K562 (cell line): ENCODE measurements around the gene SCGB1A1. TPM values are rescaled to one million over a fixed set of nuclear protein-coding genes. Genes with fewer than 3 reads are reported as not detected.

ENCODE experiments used
- CBX8 ChIP-seq: fragments of 200-600 bp; sonication (generic); IDR thresholded peaks from 2 replicates; pipeline ENCODE4 v1.6.1; 2012; ENCODE audit warnings: borderline replicate concordance, mixed run types, low read depth, mild to moderate bottlenecking, moderate library complexity, mixed read lengths, low read length, control low read depth, inconsistent platforms; ENCODE audit not compliant: poor library complexity, severe bottlenecking; ENCODE audit errors: extremely low read depth
- CHD4 ChIP-seq: fragments of 200-600 bp; sonication (generic); IDR thresholded peaks from 3 replicates; pipeline ENCODE4 v1.6.1; 2012; ENCODE audit warnings: low read depth, mild to moderate bottlenecking, mixed read lengths, low read length, inconsistent platforms; ENCODE audit not compliant: insufficient read depth, insufficient replicate concordance, poor library complexity, severe bottlenecking
- DMBX1 ChIP-seq: fragments of 250-450 bp; sonication (Bioruptor Pico); IDR thresholded peaks from 2 replicates; pipeline ENCODE4 v1.8.0; 2022; ENCODE audit warnings: inconsistent platforms, mild to moderate bottlenecking, moderate library complexity, borderline replicate concordance
- KAT2B ChIP-seq: IDR thresholded peaks from one replicate; pipeline ENCODE4 v1.6.1; 2012; ENCODE audit warnings: low read depth, mild to moderate bottlenecking, control low read depth, inconsistent platforms, low read length, moderate library complexity
- KAT8 ChIP-seq: fragments of 450-650 bp; IDR thresholded peaks from 2 replicates; pipeline ENCODE4 v1.6.1; 2016; ENCODE audit warnings: low read depth, mild to moderate bottlenecking
- L3MBTL2 ChIP-seq: fragments of 450-650 bp; IDR thresholded peaks from 2 replicates; pipeline ENCODE4 v1.6.1; 2016; ENCODE audit warnings: mild to moderate bottlenecking, moderate library complexity
- LARP7 ChIP-seq: fragments of 450-650 bp; IDR thresholded peaks from 2 replicates; pipeline ENCODE4 v1.6.1; 2016
- MAFF ChIP-seq: IDR thresholded peaks from 2 replicates; pipeline ENCODE4 v1.6.1; 2012; ENCODE audit warnings: low read length, improper control_type of control experiment
- PTTG1 ChIP-seq: fragments of 450-650 bp; IDR thresholded peaks from 2 replicates; pipeline ENCODE4 v1.6.1; 2016; ENCODE audit warnings: low read depth, mild to moderate bottlenecking, missing genetic modification characterization, missing compliant biosample characterization
- RNF2 ChIP-seq: sonication (generic); IDR thresholded peaks from 2 replicates; pipeline ENCODE4 v1.6.1; 2016
- ZC3H8 ChIP-seq: fragments of 450-650 bp; IDR thresholded peaks from 2 replicates; pipeline ENCODE4 v1.6.1; 2017
- ZKSCAN3 ChIP-seq: fragments of 250-450 bp; sonication (Bioruptor Pico); IDR thresholded peaks from 2 replicates; pipeline ENCODE4 v1.4.0; 2020
- ZNF311 ChIP-seq: fragments of 250-450 bp; sonication (Bioruptor Pico); IDR thresholded peaks from 2 replicates; pipeline ENCODE4 v1.4.0; 2020; ENCODE audit warnings: mild to moderate bottlenecking, moderate library complexity
- ZNF41 ChIP-seq: fragments of 250-450 bp; sonication (Bioruptor Pico); conservative IDR thresholded peaks from 2 replicates; pipeline ENCODE4 v1.4.0; 2020; ENCODE audit warnings: mild to moderate bottlenecking
- ZNF707 ChIP-seq: fragments of 250-450 bp; sonication (Bioruptor Pico); conservative IDR thresholded peaks from 2 replicates; pipeline ENCODE4 v1.8.0; 2022; ENCODE audit warnings: inconsistent platforms, mild to moderate bottlenecking, moderate library complexity
- ZNF75A ChIP-seq: fragments of 450-650 bp; formaldehyde crosslinking; IDR thresholded peaks from 2 replicates; pipeline ENCODE4 v1.4.0; 2020; ENCODE audit warnings: mild to moderate bottlenecking
- ZZZ3 ChIP-seq: fragments of 450-650 bp; IDR thresholded peaks from 2 replicates; pipeline ENCODE4 v1.6.1; 2016; ENCODE audit warnings: antibody characterized with exemption, mild to moderate bottlenecking, moderate library complexity
- polyA plus RNA-seq, 8 experiments: library from polyadenylated mRNA; depleted of rRNA in 4 of 8; stranded (reverse) in 5 of 8; unstranded in 3 of 8; fragments of >200 nt; fragmentation: Nextera tagmentation in 2 of 8; fragmentation: Illumina TruSeq in 1 of 8; extraction: Ambion mirVana in 2 of 8; extraction: Trizol in 1 of 8; gene quantifications; 2 replicates each; pipeline versions ENCODE4 v1.2.1 to v1.2.3, GENCODE V29; 2011 to 2014; ENCODE audit warnings: inconsistent platforms in 1 of 8, missing spikeins in 1 of 8
- total RNA-seq, 7 experiments: library from RNA; depleted of rRNA in 6 of 7; stranded (reverse); fragments of >200 nt in 6 of 7; fragmentation: Illumina TruSeq in 2 of 7; extraction: Trizol in 2 of 7; gene quantifications; 2 replicates each; pipeline versions ENCODE4 v1.2.1 to v1.2.3, GENCODE V29; 2011 to 2021; ENCODE audit warnings: low replicate concordance in 1 of 7
- TF ChIP-seq, protein P1 (sequence below): fragments of 450-650 bp; formaldehyde crosslinking; IDR thresholded peaks from 2 replicates; pipeline ENCODE4 v1.4.0; 2020; ENCODE audit warnings: mild to moderate bottlenecking, moderate library complexity
- TF ChIP-seq, protein P2 (sequence below): sonication (generic); formaldehyde crosslinking; IDR thresholded peaks from 2 replicates; pipeline ENCODE4 v1.9.0; 2022; ENCODE audit warnings: mild to moderate bottlenecking, missing genetic modification reagents
- TF ChIP-seq, protein P3 (sequence below): fragments of 450-650 bp; formaldehyde crosslinking; IDR thresholded peaks from 2 replicates; pipeline ENCODE4 v1.4.0; 2020; ENCODE audit warnings: mild to moderate bottlenecking, moderate library complexity
- TF ChIP-seq, protein P4 (sequence below): sonication (generic); formaldehyde crosslinking; IDR thresholded peaks from 2 replicates; pipeline ENCODE4 v1.8.0; 2022; ENCODE audit warnings: mild to moderate bottlenecking, missing genetic modification reagents

SCGB1A1 gene
- total and polyA plus RNA-seq, 9 of the 15 experiments (the other 6 are each of a cell fraction or from before 2014, with no cell fraction given): 0.55 TPM; not detected in 8

DNA sequence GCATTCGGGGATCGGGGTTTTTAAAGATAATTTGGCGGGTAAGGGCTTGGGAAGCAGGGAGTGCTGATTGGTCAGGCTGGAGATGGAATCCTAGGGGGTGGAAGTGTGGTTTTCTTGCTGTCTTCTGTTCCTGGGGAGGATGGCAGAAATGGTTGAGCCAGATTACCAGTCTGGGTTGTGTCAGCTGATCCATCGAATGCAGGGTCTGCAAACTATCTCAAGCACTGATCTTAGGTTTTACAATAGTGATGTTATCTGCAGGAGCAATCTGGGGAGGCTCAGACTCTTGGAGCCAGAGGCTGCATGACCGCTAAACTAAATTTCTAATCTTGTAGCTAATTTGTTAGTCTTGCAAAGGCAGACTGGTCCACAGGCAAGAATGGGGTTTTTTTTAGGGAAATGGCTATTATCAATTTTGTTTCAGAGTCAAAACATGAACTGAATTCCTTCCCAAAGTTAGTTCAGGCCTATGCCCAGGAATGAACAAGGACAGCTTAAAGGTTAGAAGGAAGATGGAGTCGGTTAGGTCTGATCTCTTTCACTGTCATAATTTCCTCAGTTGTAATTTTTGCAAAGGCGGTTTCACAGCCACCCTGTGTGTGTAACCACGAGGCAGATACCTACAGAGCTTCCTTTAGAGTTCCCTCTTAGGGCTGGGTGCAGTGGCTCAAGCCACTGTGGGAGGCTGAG is 10.2 kb downstream of the SCGB1A1 start (continued):
- TF ChIP-seq KAT2B (no peak), ZZZ3 (no peak), CHD4 (no peak), PTTG1 (tag) (peak; percentile 83; the same call in 1 of the 2 replicates), LARP7 (no peak), MAFF (no peak), ZC3H8 (no peak), CBX8 (no peak), ZNF311 (CRISPR knock-in tag) (peak; percentile 61; the same call in 1 of the 2 replicates), DMBX1 (peak; percentile 40; the same call in 1 of the 2 replicates), L3MBTL2 (no peak), RNF2 (no peak), ZNF75A (CRISPR knock-in tag) (0 out of 2 replicates have a peak, but pooled peaks have one; percentile 53), ZKSCAN3 (CRISPR knock-in tag) (no peak), KAT8 (no peak), ZNF707 (no peak), ZNF41 (peak; percentile 49; the same call in 1 of the 2 replicates)
- TF ChIP-seq, protein P1, sequence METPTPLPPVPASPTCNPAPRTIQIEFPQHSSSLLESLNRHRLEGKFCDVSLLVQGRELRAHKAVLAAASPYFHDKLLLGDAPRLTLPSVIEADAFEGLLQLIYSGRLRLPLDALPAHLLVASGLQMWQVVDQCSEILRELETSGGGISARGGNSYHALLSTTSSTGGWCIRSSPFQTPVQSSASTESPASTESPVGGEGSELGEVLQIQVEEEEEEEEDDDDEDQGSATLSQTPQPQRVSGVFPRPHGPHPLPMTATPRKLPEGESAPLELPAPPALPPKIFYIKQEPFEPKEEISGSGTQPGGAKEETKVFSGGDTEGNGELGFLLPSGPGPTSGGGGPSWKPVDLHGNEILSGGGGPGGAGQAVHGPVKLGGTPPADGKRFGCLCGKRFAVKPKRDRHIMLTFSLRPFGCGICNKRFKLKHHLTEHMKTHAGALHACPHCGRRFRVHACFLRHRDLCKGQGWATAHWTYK (CRISPR knock-in tag): peak; percentile 83; the same call in 1 of the 2 replicates
- TF ChIP-seq, protein P2, sequence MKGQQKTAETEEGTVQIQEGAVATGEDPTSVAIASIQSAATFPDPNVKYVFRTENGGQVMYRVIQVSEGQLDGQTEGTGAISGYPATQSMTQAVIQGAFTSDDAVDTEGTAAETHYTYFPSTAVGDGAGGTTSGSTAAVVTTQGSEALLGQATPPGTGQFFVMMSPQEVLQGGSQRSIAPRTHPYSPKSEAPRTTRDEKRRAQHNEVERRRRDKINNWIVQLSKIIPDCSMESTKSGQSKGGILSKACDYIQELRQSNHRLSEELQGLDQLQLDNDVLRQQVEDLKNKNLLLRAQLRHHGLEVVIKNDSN (CRISPR knock-in tag): no peak
- TF ChIP-seq, protein P3, sequence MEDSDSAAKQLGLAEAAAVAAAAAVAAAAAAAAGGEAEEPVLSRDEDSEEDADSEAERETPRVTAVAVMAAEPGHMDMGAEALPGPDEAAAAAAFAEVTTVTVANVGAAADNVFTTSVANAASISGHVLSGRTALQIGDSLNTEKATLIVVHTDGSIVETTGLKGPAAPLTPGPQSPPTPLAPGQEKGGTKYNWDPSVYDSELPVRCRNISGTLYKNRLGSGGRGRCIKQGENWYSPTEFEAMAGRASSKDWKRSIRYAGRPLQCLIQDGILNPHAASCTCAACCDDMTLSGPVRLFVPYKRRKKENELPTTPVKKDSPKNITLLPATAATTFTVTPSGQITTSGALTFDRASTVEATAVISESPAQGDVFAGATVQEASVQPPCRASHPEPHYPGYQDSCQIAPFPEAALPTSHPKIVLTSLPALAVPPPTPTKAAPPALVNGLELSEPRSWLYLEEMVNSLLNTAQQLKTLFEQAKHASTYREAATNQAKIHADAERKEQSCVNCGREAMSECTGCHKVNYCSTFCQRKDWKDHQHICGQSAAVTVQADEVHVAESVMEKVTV (CRISPR knock-in tag): 0 out of 2 replicates have a peak, but pooled peaks have one; percentile 4
- TF ChIP-seq, protein P4, sequence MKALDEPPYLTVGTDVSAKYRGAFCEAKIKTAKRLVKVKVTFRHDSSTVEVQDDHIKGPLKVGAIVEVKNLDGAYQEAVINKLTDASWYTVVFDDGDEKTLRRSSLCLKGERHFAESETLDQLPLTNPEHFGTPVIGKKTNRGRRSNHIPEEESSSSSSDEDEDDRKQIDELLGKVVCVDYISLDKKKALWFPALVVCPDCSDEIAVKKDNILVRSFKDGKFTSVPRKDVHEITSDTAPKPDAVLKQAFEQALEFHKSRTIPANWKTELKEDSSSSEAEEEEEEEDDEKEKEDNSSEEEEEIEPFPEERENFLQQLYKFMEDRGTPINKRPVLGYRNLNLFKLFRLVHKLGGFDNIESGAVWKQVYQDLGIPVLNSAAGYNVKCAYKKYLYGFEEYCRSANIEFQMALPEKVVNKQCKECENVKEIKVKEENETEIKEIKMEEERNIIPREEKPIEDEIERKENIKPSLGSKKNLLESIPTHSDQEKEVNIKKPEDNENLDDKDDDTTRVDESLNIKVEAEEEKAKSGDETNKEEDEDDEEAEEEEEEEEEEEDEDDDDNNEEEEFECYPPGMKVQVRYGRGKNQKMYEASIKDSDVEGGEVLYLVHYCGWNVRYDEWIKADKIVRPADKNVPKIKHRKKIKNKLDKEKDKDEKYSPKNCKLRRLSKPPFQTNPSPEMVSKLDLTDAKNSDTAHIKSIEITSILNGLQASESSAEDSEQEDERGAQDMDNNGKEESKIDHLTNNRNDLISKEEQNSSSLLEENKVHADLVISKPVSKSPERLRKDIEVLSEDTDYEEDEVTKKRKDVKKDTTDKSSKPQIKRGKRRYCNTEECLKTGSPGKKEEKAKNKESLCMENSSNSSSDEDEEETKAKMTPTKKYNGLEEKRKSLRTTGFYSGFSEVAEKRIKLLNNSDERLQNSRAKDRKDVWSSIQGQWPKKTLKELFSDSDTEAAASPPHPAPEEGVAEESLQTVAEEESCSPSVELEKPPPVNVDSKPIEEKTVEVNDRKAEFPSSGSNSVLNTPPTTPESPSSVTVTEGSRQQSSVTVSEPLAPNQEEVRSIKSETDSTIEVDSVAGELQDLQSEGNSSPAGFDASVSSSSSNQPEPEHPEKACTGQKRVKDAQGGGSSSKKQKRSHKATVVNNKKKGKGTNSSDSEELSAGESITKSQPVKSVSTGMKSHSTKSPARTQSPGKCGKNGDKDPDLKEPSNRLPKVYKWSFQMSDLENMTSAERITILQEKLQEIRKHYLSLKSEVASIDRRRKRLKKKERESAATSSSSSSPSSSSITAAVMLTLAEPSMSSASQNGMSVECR: no peak
